Mammary epithelial cell (primary cell): ENCODE measurements around the gene DOCK2.

Experiments used
- EZH2 ChIP-seq: IDR thresholded peaks from 2 replicates; pipeline ENCODE4 v1.6.1; 2012; ENCODE audit warnings: low read length, inconsistent platforms, borderline replicate concordance
- TF ChIP-seq, protein P1 (sequence below), 2 donors: IDR thresholded peaks in 1 of 2; conservative IDR thresholded peaks in 1 of 2; 2 replicates each; pipeline ENCODE4 v1.5.1; 2011 to 2012; ENCODE audit warnings: inconsistent platforms in 2 of 2, low read length in 2 of 2, mild to moderate bottlenecking in 2 of 2, control low read depth in 1 of 2, low read depth in 1 of 2; ENCODE audit not compliant: insufficient read depth in 1 of 2; ENCODE audit errors: extremely low read depth in 1 of 2

- no peak for TF ChIP-seq EZH2
- TF ChIP-seq, protein P1, sequence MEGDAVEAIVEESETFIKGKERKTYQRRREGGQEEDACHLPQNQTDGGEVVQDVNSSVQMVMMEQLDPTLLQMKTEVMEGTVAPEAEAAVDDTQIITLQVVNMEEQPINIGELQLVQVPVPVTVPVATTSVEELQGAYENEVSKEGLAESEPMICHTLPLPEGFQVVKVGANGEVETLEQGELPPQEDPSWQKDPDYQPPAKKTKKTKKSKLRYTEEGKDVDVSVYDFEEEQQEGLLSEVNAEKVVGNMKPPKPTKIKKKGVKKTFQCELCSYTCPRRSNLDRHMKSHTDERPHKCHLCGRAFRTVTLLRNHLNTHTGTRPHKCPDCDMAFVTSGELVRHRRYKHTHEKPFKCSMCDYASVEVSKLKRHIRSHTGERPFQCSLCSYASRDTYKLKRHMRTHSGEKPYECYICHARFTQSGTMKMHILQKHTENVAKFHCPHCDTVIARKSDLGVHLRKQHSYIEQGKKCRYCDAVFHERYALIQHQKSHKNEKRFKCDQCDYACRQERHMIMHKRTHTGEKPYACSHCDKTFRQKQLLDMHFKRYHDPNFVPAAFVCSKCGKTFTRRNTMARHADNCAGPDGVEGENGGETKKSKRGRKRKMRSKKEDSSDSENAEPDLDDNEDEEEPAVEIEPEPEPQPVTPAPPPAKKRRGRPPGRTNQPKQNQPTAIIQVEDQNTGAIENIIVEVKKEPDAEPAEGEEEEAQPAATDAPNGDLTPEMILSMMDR (conservative IDR thresholded peaks at IDR 0.05 in 1 of 2, IDR thresholded peaks at IDR 0.05 in 1 of 2; ENCODE audit: extremely low read depth in 1 of 2, insufficient read depth in 1 of 2, low read depth in 1 of 2, low read length in 2 of 2) = no peak
Measured at GRCh38 chr5:169914766-169915165, 277.7 kb downstream of the DOCK2 start.
